Measurements from ENCODE around the gene NRG3. TPM values are rescaled to one million over a fixed set of nuclear protein-coding genes. Genes with fewer than 3 reads are reported as not detected.

Gene NRG3
- total and polyA plus RNA-seq, 2 of the 4 experiments (the other 2 are of a cell fraction), result not detected

DNA sequence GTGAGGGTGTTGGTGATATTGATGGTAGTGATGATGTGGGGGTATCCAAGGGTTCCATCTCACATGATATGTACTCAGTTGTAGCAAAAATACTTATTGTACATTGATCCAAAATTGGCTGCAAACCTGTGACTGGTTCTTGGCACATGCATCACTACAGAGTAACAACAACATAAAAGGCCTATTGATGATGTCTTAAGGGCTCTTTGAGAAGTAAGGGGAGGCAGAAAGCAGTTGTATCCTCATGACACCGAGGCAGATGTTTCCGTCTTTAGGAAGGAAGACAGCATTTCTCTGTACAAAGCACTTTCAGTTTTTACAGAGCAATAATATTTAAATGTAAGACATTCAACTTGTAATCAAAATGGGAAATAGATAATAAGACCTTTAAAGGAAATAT, 34.5 kb downstream of the NRG3 start:
- no peak for TF ChIP-seq FOS (IDR thresholded peaks at IDR 0.05; ENCODE audit: low read depth, low read length)
- TF ChIP-seq, protein P1, sequence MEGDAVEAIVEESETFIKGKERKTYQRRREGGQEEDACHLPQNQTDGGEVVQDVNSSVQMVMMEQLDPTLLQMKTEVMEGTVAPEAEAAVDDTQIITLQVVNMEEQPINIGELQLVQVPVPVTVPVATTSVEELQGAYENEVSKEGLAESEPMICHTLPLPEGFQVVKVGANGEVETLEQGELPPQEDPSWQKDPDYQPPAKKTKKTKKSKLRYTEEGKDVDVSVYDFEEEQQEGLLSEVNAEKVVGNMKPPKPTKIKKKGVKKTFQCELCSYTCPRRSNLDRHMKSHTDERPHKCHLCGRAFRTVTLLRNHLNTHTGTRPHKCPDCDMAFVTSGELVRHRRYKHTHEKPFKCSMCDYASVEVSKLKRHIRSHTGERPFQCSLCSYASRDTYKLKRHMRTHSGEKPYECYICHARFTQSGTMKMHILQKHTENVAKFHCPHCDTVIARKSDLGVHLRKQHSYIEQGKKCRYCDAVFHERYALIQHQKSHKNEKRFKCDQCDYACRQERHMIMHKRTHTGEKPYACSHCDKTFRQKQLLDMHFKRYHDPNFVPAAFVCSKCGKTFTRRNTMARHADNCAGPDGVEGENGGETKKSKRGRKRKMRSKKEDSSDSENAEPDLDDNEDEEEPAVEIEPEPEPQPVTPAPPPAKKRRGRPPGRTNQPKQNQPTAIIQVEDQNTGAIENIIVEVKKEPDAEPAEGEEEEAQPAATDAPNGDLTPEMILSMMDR (conservative IDR thresholded peaks at IDR 0.05; ENCODE audit: low read depth, low read length), result no peak
- TF ChIP-seq RCOR1 (IDR thresholded peaks at IDR 0.05; ENCODE audit: insufficient replicate concordance, low read length), result no peak
- TF ChIP-seq, protein P2, sequence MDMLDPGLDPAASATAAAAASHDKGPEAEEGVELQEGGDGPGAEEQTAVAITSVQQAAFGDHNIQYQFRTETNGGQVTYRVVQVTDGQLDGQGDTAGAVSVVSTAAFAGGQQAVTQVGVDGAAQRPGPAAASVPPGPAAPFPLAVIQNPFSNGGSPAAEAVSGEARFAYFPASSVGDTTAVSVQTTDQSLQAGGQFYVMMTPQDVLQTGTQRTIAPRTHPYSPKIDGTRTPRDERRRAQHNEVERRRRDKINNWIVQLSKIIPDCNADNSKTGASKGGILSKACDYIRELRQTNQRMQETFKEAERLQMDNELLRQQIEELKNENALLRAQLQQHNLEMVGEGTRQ (IDR thresholded peaks at IDR 0.05; ENCODE audit: low read depth, low read length), result no peak
- no peak for TF ChIP-seq RFX5 (IDR thresholded peaks at IDR 0.05; ENCODE audit: low read depth, low read length)
- no peak for TF ChIP-seq SMC3 (IDR thresholded peaks at IDR 0.05; ENCODE audit: low read depth, low read length)
- TF ChIP-seq, protein P3, sequence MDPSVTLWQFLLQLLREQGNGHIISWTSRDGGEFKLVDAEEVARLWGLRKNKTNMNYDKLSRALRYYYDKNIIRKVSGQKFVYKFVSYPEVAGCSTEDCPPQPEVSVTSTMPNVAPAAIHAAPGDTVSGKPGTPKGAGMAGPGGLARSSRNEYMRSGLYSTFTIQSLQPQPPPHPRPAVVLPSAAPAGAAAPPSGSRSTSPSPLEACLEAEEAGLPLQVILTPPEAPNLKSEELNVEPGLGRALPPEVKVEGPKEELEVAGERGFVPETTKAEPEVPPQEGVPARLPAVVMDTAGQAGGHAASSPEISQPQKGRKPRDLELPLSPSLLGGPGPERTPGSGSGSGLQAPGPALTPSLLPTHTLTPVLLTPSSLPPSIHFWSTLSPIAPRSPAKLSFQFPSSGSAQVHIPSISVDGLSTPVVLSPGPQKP (IDR thresholded peaks at IDR 0.05; ENCODE audit: borderline replicate concordance, low read depth, low read length), result no peak
- TF ChIP-seq CEBPB (IDR thresholded peaks at IDR 0.05; ENCODE audit: low read depth, low read length), result no peak
- TF ChIP-seq POLR2A (IDR thresholded peaks at IDR 0.05; ENCODE audit: low read depth, low read length), result no peak
- DNase-seq, result no peak
- intact Hi-C loops (cut with micrococcal nuclease) (no loop called here), dilution Hi-C loops (cut with HindIII; ENCODE audit: low sequenced_read_pairs, unreplicated experiment) (no loop called here), in situ Hi-C loops (cut with MboI; ENCODE audit: low sequenced_read_pairs) (no loop called here)
- H2AK9ac ChIP-seq (replicated peaks; ENCODE audit: low read depth, low read length, poor library complexity), result no peak overlapping the region
- H2BK20ac ChIP-seq (ENCODE audit: low read depth, low read length), result no peak overlapping the region
- H2AK5ac ChIP-seq (ENCODE audit: low read depth, low read length), result no peak overlapping the region
- no peak overlapping the region for H2BK5ac ChIP-seq (ENCODE audit: low read depth, low read length, poor library complexity, severe bottlenecking)
- no peak overlapping the region for H3K4me3 ChIP-seq (ENCODE audit: insufficient read depth, low read depth, low read length)
- no peak overlapping the region for H3K4ac ChIP-seq (ENCODE audit: low read depth, low read length)
- no peak overlapping the region for H4K5ac ChIP-seq (ENCODE audit: low read depth, low read length)
- H3K18ac ChIP-seq (ENCODE audit: low read depth, low read length), result no peak overlapping the region
- no peaks in the 10 kb centered on the region for H3K79me1 ChIP-seq (ENCODE audit: low read depth in 1 of 2, low read length in 2 of 2)
- H3K56ac ChIP-seq (ENCODE audit: extremely low read depth, insufficient read depth, low read length), result no peak overlapping the region
- no peak overlapping the region for H3K4me2 ChIP-seq (ENCODE audit: low read depth, low read length)
- no peak overlapping the region for H2BK15ac ChIP-seq (ENCODE audit: low read depth, low read length)
- no peak overlapping the region for H2BK120ac ChIP-seq (ENCODE audit: low read depth, low read length)
- no peak overlapping the region for H3K9ac ChIP-seq (ENCODE audit: low read depth, low read length)
- H2AFZ ChIP-seq (replicated peaks; ENCODE audit: low read length, poor library complexity), result no peak overlapping the region
- H4K8ac ChIP-seq (ENCODE audit: low read depth in 2 of 2, low read length in 2 of 2), result no peak overlapping the region
- WGBS, 2 experiments (ENCODE audit: extremely low coverage in 2 of 2, insufficient read length in 1 of 2), result no CpG with 5 or more reads among the region's 2 CpGs
- H3K27ac ChIP-seq (ENCODE audit: insufficient read depth, low read length), result no peak overlapping the region
- no peaks in the 10 kb centered on the region for H3K9me1 ChIP-seq (ENCODE audit: insufficient read depth, low read length)
- CTCF ChIA-PET, result no interaction called here
- no peaks in the 10 kb centered on the region for H3K27me3 ChIP-seq (ENCODE audit: control insufficient read depth, insufficient read depth, low read length)
- H3K14ac ChIP-seq (replicated peaks; ENCODE audit: low read depth, low read length), result no peak overlapping the region
- no peak for ATAC-seq (ENCODE audit: low read depth)
- H3K23ac ChIP-seq (ENCODE audit: low read depth, low read length), result no peak overlapping the region
- BruUV-seq (replicated peaks), result no TSS peak
- H3K9me3 ChIP-seq (ENCODE audit: control insufficient read depth, insufficient read depth, low read length), result peaks cover 2% of the 10 kb centered on the region
- no peaks in the 10 kb centered on the region for H4K20me1 ChIP-seq (ENCODE audit: insufficient read depth, low read length)
- H3K36me3 ChIP-seq (ENCODE audit: control insufficient read depth, insufficient read depth, low read length), result no peaks in the 10 kb centered on the region
- H4K91ac ChIP-seq (ENCODE audit: insufficient read depth, low read depth, low read length), result no peak overlapping the region
- no peaks in the 10 kb centered on the region for H3K4me1 ChIP-seq (ENCODE audit: control insufficient read depth, insufficient read depth, low read length)
- POLR2A ChIA-PET (ENCODE audit: unreplicated experiment), result no interaction called here

Data from IMR-90 (cell line).